Bronchial epithelial cell (primary cell): ENCODE results near the gene SERAC1. TPM values are rescaled to one million over a fixed set of nuclear protein-coding genes. Genes with fewer than 3 reads are reported as not detected.

ENCODE experiments used
- DNase-seq: peaks from one replicate; pipeline ENCODE4 v3.0.0-alpha.2; 2010; ENCODE audit warnings: low read depth
- FAIRE-seq: peaks from 2 replicates; lab custom pipeline; 2011; peaks lifted over from hg19 to GRCh38; lab: Jason Lieb, UNC
- H3K27me3 ChIP-seq: 2 replicates; pipeline ENCODE4 v1.5.1; 2011; ENCODE audit warnings: low read length; ENCODE audit not compliant: control insufficient read depth, insufficient read depth
- H3K36me3 ChIP-seq: 2 replicates; pipeline ENCODE4 v1.5.1; 2011; ENCODE audit warnings: low read length; ENCODE audit not compliant: control insufficient read depth, insufficient read depth
- H3K4me3 ChIP-seq: 2 replicates; pipeline ENCODE4 v1.5.1; 2011; ENCODE audit warnings: mild to moderate bottlenecking, low read depth, low read length, control low read depth
- total RNA-seq: library from RNA; depleted of rRNA; stranded (reverse); fragments of >200 nt; gene quantifications from 2 replicates; pipeline ENCODE4 v1.2.1, GENCODE V29; 2014
- TF ChIP-seq, protein P1 (sequence below): IDR thresholded peaks from 2 replicates; pipeline ENCODE4 v1.5.1; 2011; ENCODE audit warnings: mild to moderate bottlenecking, moderate library complexity, low read length, control low read depth, inconsistent platforms; ENCODE audit not compliant: insufficient read depth, severe bottlenecking

Gene SERAC1
- total RNA-seq, 1 donor from 2014 or later, result 12.1 TPM

DNA sequence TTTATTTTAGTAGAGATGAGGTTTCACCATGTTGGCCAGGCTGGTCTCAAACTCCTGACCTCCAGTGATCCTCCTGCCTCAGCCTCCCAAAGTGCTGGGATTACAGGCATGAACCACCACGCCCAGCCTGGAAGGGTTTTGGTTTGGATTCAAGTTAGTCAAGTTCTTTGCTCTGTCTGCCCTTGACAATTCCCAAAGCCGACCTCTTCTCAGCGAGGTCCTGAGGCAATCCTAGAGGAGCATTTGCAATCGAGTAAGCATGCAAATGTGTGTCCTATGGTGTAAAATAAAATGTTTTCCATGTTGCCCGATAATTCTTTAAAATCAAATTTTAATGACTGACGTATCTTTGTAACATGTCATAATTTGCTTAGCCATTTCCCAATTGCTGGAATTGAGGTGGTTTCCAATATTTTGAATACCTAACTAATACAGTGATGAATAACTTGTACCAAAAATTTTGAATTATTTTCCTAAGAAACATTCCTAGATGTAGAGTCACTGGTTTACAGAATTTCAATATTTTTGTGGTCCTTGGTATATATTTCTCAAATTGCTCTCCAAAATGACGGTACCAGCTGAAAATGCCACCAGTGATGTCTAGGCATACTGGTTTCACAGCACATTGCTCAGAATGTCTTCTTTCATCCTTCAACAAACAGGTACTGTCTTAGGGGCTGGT is 38.8 kb upstream of the SERAC1 start:
- DNase-seq (no peak), FAIRE-seq (no peak)
- TF ChIP-seq, protein P1, sequence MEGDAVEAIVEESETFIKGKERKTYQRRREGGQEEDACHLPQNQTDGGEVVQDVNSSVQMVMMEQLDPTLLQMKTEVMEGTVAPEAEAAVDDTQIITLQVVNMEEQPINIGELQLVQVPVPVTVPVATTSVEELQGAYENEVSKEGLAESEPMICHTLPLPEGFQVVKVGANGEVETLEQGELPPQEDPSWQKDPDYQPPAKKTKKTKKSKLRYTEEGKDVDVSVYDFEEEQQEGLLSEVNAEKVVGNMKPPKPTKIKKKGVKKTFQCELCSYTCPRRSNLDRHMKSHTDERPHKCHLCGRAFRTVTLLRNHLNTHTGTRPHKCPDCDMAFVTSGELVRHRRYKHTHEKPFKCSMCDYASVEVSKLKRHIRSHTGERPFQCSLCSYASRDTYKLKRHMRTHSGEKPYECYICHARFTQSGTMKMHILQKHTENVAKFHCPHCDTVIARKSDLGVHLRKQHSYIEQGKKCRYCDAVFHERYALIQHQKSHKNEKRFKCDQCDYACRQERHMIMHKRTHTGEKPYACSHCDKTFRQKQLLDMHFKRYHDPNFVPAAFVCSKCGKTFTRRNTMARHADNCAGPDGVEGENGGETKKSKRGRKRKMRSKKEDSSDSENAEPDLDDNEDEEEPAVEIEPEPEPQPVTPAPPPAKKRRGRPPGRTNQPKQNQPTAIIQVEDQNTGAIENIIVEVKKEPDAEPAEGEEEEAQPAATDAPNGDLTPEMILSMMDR, result no peak
- no peaks in the 10 kb centered on the region for H3K27me3 ChIP-seq
- H3K4me3 ChIP-seq, result no peak overlapping the region
- H3K36me3 ChIP-seq, result no peaks in the 10 kb centered on the region

DNA sequence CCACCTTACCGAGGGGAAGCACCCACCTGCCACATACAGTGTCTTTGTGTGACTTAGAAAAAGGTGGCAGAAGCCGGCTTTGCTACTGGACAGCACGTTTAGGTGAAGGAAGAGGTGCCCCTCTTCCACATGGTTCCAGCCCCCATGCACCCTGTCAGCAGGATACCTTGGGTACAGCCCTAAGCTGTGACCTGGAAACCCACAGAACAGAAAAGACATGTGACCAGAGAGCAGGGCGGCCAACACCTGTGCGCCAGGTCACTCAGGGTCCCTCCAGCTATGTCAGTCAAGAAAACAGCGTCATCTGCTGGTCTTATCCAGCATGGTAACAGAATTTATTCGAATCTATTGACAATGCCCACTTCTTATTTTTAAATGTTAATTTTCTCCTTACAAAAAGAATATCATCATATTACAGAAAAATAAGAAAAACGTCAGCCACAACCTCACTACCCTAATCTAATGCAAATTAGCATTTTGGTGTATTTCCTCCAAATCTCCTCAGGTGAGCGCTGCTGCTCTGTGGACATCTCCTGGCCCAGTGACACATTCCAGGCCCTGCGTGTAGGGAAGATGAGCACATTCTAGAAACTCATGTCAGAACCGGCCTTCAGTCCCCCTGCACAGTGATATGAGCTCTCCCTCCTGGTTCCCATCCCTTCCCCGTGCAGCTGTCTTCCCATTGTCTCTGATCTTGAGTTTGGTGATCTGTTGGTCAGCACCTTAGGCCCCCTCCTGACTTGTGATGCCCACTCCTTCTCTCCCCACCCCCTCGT is 37.3 kb upstream of the SERAC1 start:
- no peak for FAIRE-seq
- TF ChIP-seq, protein P1, result peak; percentile 50
- no peak for DNase-seq

DNA sequence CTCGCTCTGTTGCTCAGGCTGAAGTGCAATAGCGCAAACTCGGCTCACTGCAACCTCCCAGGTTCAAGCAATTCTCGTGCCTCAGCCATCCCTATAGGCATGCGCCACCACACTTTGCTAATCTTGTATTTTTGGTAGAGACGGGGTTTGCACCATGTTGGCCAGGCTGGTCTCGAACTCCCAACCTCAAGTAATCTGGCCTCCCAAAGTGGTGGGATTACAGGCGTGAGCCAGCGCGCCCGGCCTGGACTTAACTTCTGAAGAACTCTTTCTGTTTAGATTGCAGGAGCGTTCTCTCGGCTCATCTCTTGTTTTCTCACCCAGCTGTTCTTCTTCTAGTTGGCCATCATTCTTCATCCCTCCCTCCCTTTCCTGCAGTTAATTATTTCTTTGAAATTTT is 30.4 kb upstream of the SERAC1 start:
- Histone ChIP-seq H3K27me3 (no peaks in the 10 kb centered on the region), H3K4me3 (no peak overlapping the region), H3K36me3 (no peaks in the 10 kb centered on the region)
- FAIRE-seq, result no peak
- TF ChIP-seq, protein P1, result no peak
- DNase-seq, result no peak

More for the DNA sequence above, 37.3 kb upstream of the SERAC1 start:
- H3K27me3 ChIP-seq, result no peaks in the 10 kb centered on the region
- no peaks in the 10 kb centered on the region for H3K36me3 ChIP-seq
- H3K4me3 ChIP-seq, result no peak overlapping the region

DNA sequence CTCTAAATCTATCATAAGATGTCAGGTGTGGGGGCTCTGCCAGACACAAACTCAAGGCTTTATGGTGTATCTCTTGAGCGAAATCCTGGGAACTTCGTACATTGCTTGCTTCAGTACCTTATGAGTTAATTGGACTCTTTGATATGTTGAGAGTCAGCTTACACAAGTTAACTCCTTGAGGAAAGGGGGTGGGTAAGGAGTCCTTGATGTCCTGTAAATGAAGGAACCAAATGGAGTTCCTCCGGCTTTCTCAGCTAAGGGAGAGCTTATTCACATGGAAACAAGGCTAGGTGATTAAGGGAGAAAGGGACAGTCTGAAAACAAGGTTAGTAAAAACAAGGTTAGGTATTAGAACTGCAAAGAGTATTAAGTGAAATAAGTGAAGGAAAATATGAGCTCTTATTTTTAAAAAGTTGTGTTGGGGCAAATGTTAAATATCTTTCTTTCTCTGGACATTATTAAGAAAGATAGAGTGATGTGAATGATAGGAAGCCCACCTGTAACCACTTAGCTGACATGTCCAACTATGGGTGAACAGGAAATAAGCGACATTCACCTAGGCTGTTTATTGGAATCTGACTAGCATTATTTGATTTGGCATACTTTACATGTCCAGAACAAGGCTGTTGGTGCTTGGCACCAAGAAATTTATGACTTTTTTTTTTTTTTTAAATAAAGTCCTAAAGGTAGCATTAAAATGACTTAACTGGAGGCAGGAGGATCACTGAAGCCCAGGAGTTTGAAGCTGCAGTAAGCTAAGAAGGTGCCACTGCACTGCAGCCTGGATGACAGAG is 26.6 kb upstream of the SERAC1 start:
- FAIRE-seq, result no peak

DNA sequence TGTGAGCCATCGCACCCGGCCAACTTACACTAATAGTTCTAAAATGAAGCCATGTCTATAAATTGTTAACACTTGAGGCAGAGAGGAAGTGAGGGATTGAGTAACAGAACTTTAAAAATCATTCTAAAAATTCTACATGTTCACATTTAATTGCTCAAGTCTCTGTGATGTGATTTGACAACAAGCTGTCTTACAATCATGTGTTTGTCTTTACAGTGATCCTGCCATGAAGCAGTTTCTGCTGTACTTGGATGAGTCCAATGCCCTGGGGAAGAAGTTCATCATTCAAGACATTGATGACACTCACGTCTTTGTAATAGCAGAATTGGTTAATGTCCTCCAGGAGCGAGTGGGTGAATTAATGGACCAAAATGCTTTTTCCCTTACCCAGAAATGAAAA is 23.7 kb upstream of the SERAC1 start:
- Histone ChIP-seq H3K27me3 (no peaks in the 10 kb centered on the region), H3K4me3 (no peak overlapping the region), H3K36me3 (no peaks in the 10 kb centered on the region)
- FAIRE-seq (no peak), DNase-seq (no peak)
- TF ChIP-seq, protein P1, result no peak

More for the DNA sequence above, 26.6 kb upstream of the SERAC1 start:
- H3K4me3 ChIP-seq, result no peak overlapping the region
- TF ChIP-seq, protein P1, result no peak
- H3K27me3 ChIP-seq, result no peaks in the 10 kb centered on the region
- no peak for DNase-seq
- H3K36me3 ChIP-seq, result no peaks in the 10 kb centered on the region
